ENCODE data around the gene ZNF197.

The ZNF197 gene

GRCh38 chr3:44596621-44597020, 28.2 kb upstream of the ZNF197 start:
- TF ChIP-seq, protein P1, sequence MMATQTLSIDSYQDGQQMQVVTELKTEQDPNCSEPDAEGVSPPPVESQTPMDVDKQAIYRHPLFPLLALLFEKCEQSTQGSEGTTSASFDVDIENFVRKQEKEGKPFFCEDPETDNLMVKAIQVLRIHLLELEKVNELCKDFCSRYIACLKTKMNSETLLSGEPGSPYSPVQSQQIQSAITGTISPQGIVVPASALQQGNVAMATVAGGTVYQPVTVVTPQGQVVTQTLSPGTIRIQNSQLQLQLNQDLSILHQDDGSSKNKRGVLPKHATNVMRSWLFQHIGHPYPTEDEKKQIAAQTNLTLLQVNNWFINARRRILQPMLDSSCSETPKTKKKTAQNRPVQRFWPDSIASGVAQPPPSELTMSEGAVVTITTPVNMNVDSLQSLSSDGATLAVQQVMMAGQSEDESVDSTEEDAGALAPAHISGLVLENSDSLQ (IDR thresholded peaks at IDR 0.05), result no peak
- TF ChIP-seq FOXA1 (IDR thresholded peaks at IDR 0.05) (no peak), SP1 (IDR thresholded peaks at IDR 0.05) (no peak), ARNT (IDR thresholded peaks at IDR 0.05) (no peak), LEF1 (IDR thresholded peaks at IDR 0.05; ENCODE audit: borderline replicate concordance) (no peak), FOXK2 (IDR thresholded peaks at IDR 0.05) (no peak)
- CTCF ChIA-PET, result no interaction called here
- POLR2A ChIA-PET, result no interaction called here
- DNase-seq (ENCODE audit: extremely low spot score), result no peak

DNA sequence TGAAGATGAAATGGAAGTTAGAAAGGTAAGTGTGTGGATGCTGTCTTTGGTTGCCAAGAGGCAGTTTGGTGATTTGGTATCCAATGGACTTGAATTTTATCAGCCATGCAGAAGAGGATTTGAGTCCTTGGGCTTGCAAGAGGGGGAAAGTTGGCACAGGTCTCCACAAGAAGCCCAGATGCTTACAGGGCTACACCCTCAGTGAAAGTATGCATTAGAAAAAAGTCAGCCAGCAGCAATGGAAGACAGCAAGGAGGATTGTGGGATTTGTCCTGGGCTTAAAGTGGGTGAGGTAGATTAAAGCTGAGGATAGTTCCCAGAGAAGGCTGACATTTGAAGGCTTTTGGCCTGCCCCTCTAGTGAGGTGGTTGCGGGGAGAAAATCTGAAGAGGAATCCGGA, 23.1 kb upstream of the ZNF197 start:
- ChIA-PET CTCF (no interaction called here), POLR2A (no interaction called here)
- TF ChIP-seq ZNF384 (IDR thresholded peaks at IDR 0.05) (no peak), ARNT (IDR thresholded peaks at IDR 0.05) (no peak), SP1 (IDR thresholded peaks at IDR 0.05) (no peak), CTBP1 (IDR thresholded peaks at IDR 0.05; ENCODE audit: borderline replicate concordance) (no peak), HDGF (IDR thresholded peaks at IDR 0.05; ENCODE audit: borderline replicate concordance) (no peak), ELF4 (IDR thresholded peaks at IDR 0.05) (no peak), L3MBTL2 (conservative IDR thresholded peaks at IDR 0.05) (no peak), FOXK2 (IDR thresholded peaks at IDR 0.05) (no peak), SUZ12 (IDR thresholded peaks at IDR 0.05) (no peak), LEF1 (IDR thresholded peaks at IDR 0.05; ENCODE audit: borderline replicate concordance) (no peak), NFRKB (IDR thresholded peaks at IDR 0.05) (no peak), BHLHE40 (IDR thresholded peaks at IDR 0.05; ENCODE audit: borderline replicate concordance) (no peak), TARDBP (IDR thresholded peaks at IDR 0.05) (no peak)
- TF ChIP-seq, protein P1 (IDR thresholded peaks at IDR 0.05), result no peak
- DNase-seq (ENCODE audit: extremely low spot score), result no peak

DNA sequence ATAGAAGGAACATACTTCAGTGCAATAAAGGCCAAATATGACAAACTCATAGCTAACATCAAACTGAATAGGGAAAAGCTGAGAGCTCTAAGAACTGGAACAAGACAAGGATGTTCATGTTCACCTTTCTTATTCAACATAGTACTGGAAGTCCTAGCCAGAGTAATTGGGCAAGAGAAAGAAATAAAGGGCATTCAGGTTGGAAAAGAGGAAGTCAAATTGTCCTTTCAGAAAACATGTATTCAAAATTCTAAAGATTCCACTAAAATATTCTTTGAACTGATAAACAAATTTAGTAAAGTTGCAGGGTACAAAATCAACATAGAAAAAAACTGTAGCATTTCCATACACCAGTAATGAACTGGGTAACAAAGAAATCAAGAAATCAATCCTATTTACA, 12.2 kb upstream of the ZNF197 start:
- ChIA-PET POLR2A (no interaction called here), CTCF (no interaction called here)
- TF ChIP-seq SUZ12 (IDR thresholded peaks at IDR 0.05) (no peak), HDGF (IDR thresholded peaks at IDR 0.05; ENCODE audit: borderline replicate concordance) (no peak), BHLHE40 (IDR thresholded peaks at IDR 0.05; ENCODE audit: borderline replicate concordance) (no peak), TARDBP (IDR thresholded peaks at IDR 0.05) (no peak), ELF4 (IDR thresholded peaks at IDR 0.05) (no peak), NFRKB (IDR thresholded peaks at IDR 0.05) (no peak), FOXM1 (IDR thresholded peaks at IDR 0.05; ENCODE audit: borderline replicate concordance) (no peak), CTBP1 (IDR thresholded peaks at IDR 0.05; ENCODE audit: borderline replicate concordance) (no peak), L3MBTL2 (conservative IDR thresholded peaks at IDR 0.05) (no peak), FOXK2 (IDR thresholded peaks at IDR 0.05) (no peak)
- TF ChIP-seq, protein P1 (IDR thresholded peaks at IDR 0.05), result no peak
- DNase-seq (ENCODE audit: extremely low spot score), result no peak

DNA sequence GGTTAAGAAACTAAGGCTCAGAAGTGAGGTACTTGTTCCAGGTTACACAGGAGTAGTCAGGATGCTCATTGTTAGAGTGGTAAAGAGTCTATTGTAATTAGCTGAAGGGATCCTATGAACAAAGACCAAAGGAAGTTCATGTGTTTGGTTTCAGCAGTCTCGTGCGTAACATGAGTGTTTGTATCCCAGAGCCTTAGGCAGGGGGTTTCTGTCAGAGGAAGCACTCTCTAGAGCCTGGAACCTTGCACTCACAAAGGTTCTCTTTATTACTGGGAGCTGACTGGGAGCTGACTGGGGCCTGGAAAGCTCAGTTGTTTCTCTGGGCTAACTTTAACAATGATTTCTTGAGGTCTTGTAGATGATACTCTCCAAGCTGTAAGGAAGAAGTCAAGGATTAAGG, 3.9 kb downstream of the ZNF197 start:
- CTCF ChIA-PET, result no interaction called here
- no peak for TF ChIP-seq FOXK2 (IDR thresholded peaks at IDR 0.05)
- TF ChIP-seq FOXA1 (IDR thresholded peaks at IDR 0.05), result no peak
- TF ChIP-seq, protein P1 (IDR thresholded peaks at IDR 0.05), result no peak
- TF ChIP-seq L3MBTL2 (conservative IDR thresholded peaks at IDR 0.05), result no peak
- no peak for TF ChIP-seq SUZ12 (IDR thresholded peaks at IDR 0.05)
- TF ChIP-seq SP1 (IDR thresholded peaks at IDR 0.05), result no peak
- TF ChIP-seq NFRKB (IDR thresholded peaks at IDR 0.05), result no peak
- no peak for TF ChIP-seq ELF4 (IDR thresholded peaks at IDR 0.05)
- TF ChIP-seq HDGF (IDR thresholded peaks at IDR 0.05; ENCODE audit: borderline replicate concordance), result no peak
- no peak for TF ChIP-seq ARNT (IDR thresholded peaks at IDR 0.05)
- TF ChIP-seq LEF1 (IDR thresholded peaks at IDR 0.05; ENCODE audit: borderline replicate concordance), result no peak
- no peak for TF ChIP-seq TARDBP (IDR thresholded peaks at IDR 0.05)
- no peak for TF ChIP-seq CTBP1 (IDR thresholded peaks at IDR 0.05; ENCODE audit: borderline replicate concordance)
- TF ChIP-seq FOXM1 (IDR thresholded peaks at IDR 0.05; ENCODE audit: borderline replicate concordance), result no peak
- TF ChIP-seq ZNF384 (IDR thresholded peaks at IDR 0.05), result no peak
- no peak for DNase-seq (ENCODE audit: extremely low spot score)
- POLR2A ChIA-PET, result no interaction called here

- CTCF ChIA-PET, result no interaction called here
- POLR2A ChIA-PET, result no interaction called here
- DNase-seq (ENCODE audit: extremely low spot score), result no peak
- TF ChIP-seq FOXA1 (IDR thresholded peaks at IDR 0.05) (no peak), ZNF384 (IDR thresholded peaks at IDR 0.05) (no peak)
- TF ChIP-seq, protein P1 (IDR thresholded peaks at IDR 0.05), result no peak
Observed at GRCh38 chr3:44632193-44632592, 7.4 kb downstream of the ZNF197 start.

GRCh38 chr3:44642337-44642736, 17.5 kb downstream of the ZNF197 start:
- ChIA-PET POLR2A (no interaction called here), CTCF (no interaction called here)
- no peak for DNase-seq (ENCODE audit: extremely low spot score)
- no peak for TF ChIP-seq TARDBP (IDR thresholded peaks at IDR 0.05)
